Vagina (tissue), 2 donors: ENCODE results near the gene RBM20.

Source experiments
- CTCF ChIP-seq, 3 experiments: fragments of 450-650 bp in 2 of 3; fragments of 200-600 bp in 1 of 3; sonication (generic) in 1 of 3; IDR thresholded peaks; one replicate each; pipeline ENCODE4 v1.5.1; 2017 to 2019; ENCODE audit warnings: antibody characterized with exemption in 3 of 3, mild to moderate bottlenecking in 2 of 3, moderate library complexity in 2 of 3
- POLR2A ChIP-seq, 2 donors: fragments of 450-650 bp; IDR thresholded peaks; one replicate each; pipeline ENCODE4 v1.6.1; 2017; ENCODE audit warnings: antibody characterized with exemption in 2 of 2, mild to moderate bottlenecking in 2 of 2, moderate library complexity in 2 of 2
- POLR2AphosphoS5 ChIP-seq, 2 donors: sonication (generic); formaldehyde crosslinking; IDR thresholded peaks; one replicate each; pipeline ENCODE4 v1.9.0; 2017; ENCODE audit warnings: antibody characterized with exemption in 2 of 2, mild to moderate bottlenecking in 2 of 2, low read depth in 1 of 2; ENCODE audit not compliant: insufficient read depth in 1 of 2

GRCh38 chr10:110648692-110649346 is 4.7 kb downstream of the RBM20 start:
- TF ChIP-seq CTCF (IDR thresholded peaks at IDR 0.05) (no peak), POLR2A (IDR thresholded peaks at IDR 0.05) (no peak), POLR2AphosphoS5 (IDR thresholded peaks at IDR 0.05; ENCODE audit: insufficient read depth in 1 of 2, low read depth in 1 of 2) (no peak)
